Lower leg skin (tissue), 4 donors: Measurements from ENCODE around the gene ODC1. TPM values are rescaled to one million over a fixed set of nuclear protein-coding genes. Genes with fewer than 3 reads are reported as not detected.
"Not testable (repeated sequence)": the region's sequence is repeated elsewhere in the genome, so short reads cannot be mapped to it uniquely, and the experiment has no call there.

Experiments used
- DNase-seq, 2 donors: peaks; one replicate each; pipeline ENCODE4 v3.0.0-alpha.2; 2019; ENCODE audit warnings: low spot score in 2 of 2
- H3K4me3 ChIP-seq: fragments of 200-600 bp; sonication (generic); 2 replicates; pipeline ENCODE4 v1.5.1; 2017; ENCODE audit warnings: mild to moderate bottlenecking, low read depth; ENCODE audit not compliant: poor library complexity, severe bottlenecking
- POLR2A ChIP-seq, 2 donors: fragments of 450-650 bp; IDR thresholded peaks; one replicate each; pipeline ENCODE4 v1.6.1; 2016 to 2017; ENCODE audit warnings: antibody characterized with exemption in 2 of 2, mild to moderate bottlenecking in 1 of 2, moderate library complexity in 1 of 2
- WGBS, 2 donors: methylation state at CpG; one replicate each; pipeline ENCODE4 v1.1.5; 2018; 5-methylcytosine and 5-hydroxymethylcytosine counted together
- intact Hi-C: fragments of 100-400 bp; cut with DNase I; formaldehyde crosslinking; loops from one replicate; pipeline ENCODE4 v1.15.0; 2023; ENCODE audit warnings: low total_unique reads
- total RNA-seq, 4 donors: library from RNA; depleted of rRNA; stranded (reverse); fragments of >200 nt; gene quantifications; one replicate each; pipeline ENCODE4 v1.1.0, GENCODE V29; 2016
- TF ChIP-seq, protein P1 (sequence below), 3 donors: fragments of 450-650 bp; IDR thresholded peaks; one replicate each; pipeline ENCODE4 v1.5.1; 2016; ENCODE audit warnings: antibody characterized with exemption in 3 of 3, mild to moderate bottlenecking in 3 of 3, moderate library complexity in 2 of 3

The ODC1 gene
- total RNA-seq, 4 donors from 2014 or later: 11.5 to 19.7 (median 17.8) TPM

DNA sequence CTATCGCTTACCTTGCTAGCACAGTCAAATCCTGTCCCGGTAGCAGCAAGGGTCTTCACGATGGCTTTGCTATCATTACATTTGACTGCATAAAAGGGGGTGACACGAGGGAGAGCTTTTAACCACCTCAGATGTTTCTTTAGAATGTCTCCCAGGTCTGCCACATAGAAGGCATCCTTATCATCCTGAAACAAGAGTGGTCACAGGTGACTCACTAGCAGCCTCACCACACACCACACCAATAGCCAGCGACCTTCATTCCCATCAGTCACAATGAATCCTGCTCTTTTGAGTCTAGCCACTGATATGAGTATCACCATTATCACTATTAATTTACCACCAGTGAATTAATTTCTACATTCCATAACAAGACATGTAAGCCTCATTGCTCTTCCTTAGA lies 3.7 kb downstream of the ODC1 start:
- TF ChIP-seq POLR2A (IDR thresholded peaks at IDR 0.05): no peak
- TF ChIP-seq, protein P1, sequence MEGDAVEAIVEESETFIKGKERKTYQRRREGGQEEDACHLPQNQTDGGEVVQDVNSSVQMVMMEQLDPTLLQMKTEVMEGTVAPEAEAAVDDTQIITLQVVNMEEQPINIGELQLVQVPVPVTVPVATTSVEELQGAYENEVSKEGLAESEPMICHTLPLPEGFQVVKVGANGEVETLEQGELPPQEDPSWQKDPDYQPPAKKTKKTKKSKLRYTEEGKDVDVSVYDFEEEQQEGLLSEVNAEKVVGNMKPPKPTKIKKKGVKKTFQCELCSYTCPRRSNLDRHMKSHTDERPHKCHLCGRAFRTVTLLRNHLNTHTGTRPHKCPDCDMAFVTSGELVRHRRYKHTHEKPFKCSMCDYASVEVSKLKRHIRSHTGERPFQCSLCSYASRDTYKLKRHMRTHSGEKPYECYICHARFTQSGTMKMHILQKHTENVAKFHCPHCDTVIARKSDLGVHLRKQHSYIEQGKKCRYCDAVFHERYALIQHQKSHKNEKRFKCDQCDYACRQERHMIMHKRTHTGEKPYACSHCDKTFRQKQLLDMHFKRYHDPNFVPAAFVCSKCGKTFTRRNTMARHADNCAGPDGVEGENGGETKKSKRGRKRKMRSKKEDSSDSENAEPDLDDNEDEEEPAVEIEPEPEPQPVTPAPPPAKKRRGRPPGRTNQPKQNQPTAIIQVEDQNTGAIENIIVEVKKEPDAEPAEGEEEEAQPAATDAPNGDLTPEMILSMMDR (IDR thresholded peaks at IDR 0.05): no peak
- no peak for DNase-seq
- intact Hi-C loops: no loop called here
- no peak overlapping the region for H3K4me3 ChIP-seq
- 91% methylated on average over 5 of the region's 5 CpGs for WGBS, 2 donors

DNA sequence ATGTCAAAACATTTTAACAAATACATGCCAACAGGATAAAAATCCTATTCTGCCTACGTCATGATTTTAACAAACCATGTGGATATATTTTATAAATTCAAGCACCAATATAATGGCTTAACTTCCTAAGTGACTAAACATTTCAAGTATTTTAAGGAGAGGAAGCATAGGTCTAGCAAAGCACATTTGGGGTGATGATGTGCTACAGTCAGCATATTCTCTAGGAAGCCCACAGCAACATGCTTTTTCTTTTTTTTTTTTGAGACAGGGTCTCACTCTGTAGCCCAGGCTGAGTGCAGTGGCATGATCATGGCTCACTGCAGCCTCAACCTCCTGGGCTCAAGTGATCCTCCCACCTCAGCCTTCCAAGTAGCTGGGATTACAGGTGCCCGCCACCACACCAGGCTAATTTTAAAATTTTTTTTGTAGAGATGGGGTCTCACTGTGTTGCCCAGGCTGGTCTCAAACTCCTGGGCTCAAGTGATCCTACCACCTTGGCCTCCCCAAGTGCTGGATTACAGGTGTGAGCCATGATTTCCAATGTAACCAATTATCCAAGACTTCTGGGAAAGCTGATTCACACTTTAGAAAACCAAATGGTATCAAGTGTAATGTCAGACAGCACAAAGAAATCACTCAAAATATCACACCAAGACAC lies 5.5 kb downstream of the ODC1 start:
- DNase-seq, H3K4me3 ChIP-seq, intact Hi-C loops: not testable (repeated sequence)
- 89 to 90% methylated on average over 2 of the region's 2 CpGs for WGBS, 2 donors

DNA sequence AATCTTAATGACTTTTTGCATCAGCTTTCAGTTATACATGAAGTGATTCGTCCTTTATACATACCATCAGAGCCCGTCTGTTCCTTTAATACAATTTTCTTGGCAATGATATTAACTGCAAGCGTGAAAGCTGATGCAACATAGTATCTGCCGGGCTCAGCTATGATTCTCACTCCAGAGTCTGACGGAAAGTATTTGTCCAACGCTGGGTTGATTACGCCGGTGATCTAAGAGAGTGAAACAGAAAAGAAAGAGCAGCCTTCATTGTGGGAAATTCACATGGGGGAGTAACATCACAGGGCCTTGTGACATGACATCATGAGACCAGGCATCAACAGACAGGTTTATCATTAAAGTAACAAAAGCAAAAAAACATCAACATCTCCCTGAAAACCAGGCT lies 6.2 kb downstream of the ODC1 start:
- 89 to 91% methylated on average over 8 of the region's 8 CpGs for WGBS, 2 donors
- TF ChIP-seq, protein P1 (IDR thresholded peaks at IDR 0.05): no peak
- TF ChIP-seq POLR2A (IDR thresholded peaks at IDR 0.05): no peak
- H3K4me3 ChIP-seq: no peak overlapping the region
- no peak for DNase-seq
- intact Hi-C loops: no loop called here

DNA sequence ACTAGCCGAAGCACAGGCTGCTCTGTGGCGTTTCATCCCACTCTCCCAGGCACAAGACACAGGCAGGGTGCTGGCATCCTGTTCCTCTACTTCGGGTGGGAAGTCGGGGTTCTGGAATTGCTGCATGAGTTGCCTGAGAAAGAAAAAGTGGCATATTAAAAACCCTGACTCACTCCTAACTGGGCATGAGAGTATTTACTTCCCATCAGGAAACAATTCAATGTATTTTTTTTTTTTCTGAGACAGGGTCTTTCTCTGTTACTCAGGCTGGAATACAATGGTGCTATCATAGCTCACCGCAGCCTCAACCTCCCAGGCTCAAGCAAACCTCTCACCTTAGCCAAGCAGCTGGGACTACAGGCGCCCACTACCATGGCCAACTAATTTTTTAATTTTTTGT lies 7.4 kb downstream of the ODC1 start:
- no peak for DNase-seq
- no peak overlapping the region for H3K4me3 ChIP-seq
- 87 to 97% methylated on average over 6 of the region's 6 CpGs for WGBS, 2 donors
- TF ChIP-seq POLR2A (IDR thresholded peaks at IDR 0.05): no peak
- TF ChIP-seq, protein P1 (IDR thresholded peaks at IDR 0.05): no peak
- intact Hi-C loops: no loop called here

DNA sequence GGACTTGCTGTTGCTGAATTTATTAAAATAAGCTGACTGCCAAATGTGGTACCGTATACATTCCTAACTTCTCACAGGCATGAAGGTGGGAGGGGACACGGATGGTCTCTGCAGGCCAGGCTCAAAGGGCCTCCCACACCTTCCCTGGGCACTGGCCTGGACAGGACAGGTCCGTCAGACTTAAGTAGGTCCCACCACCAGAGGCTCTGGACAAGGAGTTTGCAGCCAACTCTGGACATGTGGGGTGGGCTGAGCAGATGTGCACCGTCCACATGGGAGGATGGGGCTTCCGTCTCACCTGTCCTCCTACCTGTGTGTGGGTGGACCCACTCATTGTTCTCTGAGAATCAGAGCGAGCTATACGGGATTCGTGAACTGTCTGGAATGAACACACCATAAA lies 8.2 kb downstream of the ODC1 start:
- H3K4me3 ChIP-seq: no peak overlapping the region
- intact Hi-C loops: loop anchor here (5.0 to 10.0 kb wide), 2 partner anchors 225 to 368 kb away; no protein-coding TSS in a partner anchor
- WGBS, 2 donors: 93 to 96% methylated on average over 8 of the region's 8 CpGs
- TF ChIP-seq, protein P1 (IDR thresholded peaks at IDR 0.05): no peak
- no peak for TF ChIP-seq POLR2A (IDR thresholded peaks at IDR 0.05)
- DNase-seq: no peak

DNA sequence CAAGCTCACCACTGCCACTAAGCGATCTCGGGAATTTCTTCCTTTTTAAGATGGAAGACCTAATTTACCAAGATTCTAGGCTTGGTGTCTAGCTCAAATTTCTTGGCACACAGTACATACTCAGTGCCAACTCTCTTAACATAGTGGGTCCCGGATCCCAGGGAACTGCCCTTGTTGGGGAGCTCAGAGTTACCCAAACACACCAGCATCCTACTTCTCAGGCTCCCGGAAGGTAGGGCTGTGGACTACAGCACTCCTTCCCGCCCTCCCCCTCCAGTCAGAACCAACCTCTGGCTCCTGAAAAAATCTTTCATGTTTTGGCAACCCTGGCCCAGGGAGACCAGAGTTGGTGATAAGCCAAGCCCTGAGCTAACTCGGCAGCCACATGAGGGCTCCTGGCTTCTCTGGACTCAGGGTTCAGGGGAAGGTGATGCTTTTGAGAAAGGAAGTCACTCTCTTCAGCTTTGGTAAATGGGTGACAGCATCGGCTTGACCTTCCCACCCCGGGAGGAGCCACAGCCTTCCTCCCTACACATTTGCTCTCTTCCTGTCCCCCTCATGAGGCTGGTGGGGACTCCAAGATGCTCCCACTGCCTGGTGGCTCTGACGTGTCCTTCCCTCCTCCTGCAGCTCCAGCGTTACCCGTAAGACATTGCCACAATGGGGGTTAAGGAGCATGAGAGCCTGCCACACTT lies 8.8 kb downstream of the ODC1 start:
- no peak overlapping the region for H3K4me3 ChIP-seq
- 84 to 86% methylated on average over 11 of the region's 11 CpGs for WGBS, 2 donors
- intact Hi-C loops: loop anchor here (5.0 to 10.0 kb wide), 2 partner anchors 225 to 367 kb away; no protein-coding TSS in a partner anchor
- no peak for DNase-seq
- TF ChIP-seq POLR2A (IDR thresholded peaks at IDR 0.05): no peak
- TF ChIP-seq, protein P1 (IDR thresholded peaks at IDR 0.05): no peak
